ENCODE results near the gene CLCN7. TPM values are rescaled to one million over a fixed set of nuclear protein-coding genes. Genes with fewer than 3 reads are reported as not detected.
A peak's percentile ranks its signal among the peaks of the same experiment; 100 is the strongest.

The CLCN7 gene
- total RNA-seq, 1 experiment from 2014 or later, result 70.0 TPM

- Histone ChIP-seq H3K56ac (ENCODE audit: insufficient read length, low read depth, low read length) (no peak overlapping the region), H4K20me1 (ENCODE audit: control insufficient read depth, insufficient read depth, insufficient read length) (no peaks in the 10 kb centered on the region), H4K5ac (ENCODE audit: insufficient read length, low read depth, low read length) (no peak overlapping the region), H3T11ph (ENCODE audit: low read length) (no peak overlapping the region), H3K14ac (ENCODE audit: insufficient read depth, low read length) (peak overlapping the region; percentile 40), H4K91ac (ENCODE audit: insufficient read length, low read depth, low read length) (no peak overlapping the region), H4K8ac (replicated peaks; ENCODE audit: insufficient read length, low read depth, low read length) (no peak overlapping the region), H3K18ac (ENCODE audit: insufficient read length, low read depth, low read length) (peak overlapping the region; percentile 34), H2AFZ (ENCODE audit: low read length) (no peak overlapping the region), H3K27me3 (ENCODE audit: insufficient read depth, low read length) (no peaks in the 10 kb centered on the region), H3K27ac (ENCODE audit: insufficient read length, low read depth, low read length) (no peak overlapping the region), H2BK5ac (ENCODE audit: insufficient read length, low read length) (no peak overlapping the region), H3K9ac (ENCODE audit: extremely low read depth, insufficient read length, low read length) (peak overlapping the region; percentile 89), H2BK120ac (ENCODE audit: low read depth, low read length, poor library complexity, severe bottlenecking) (no peak overlapping the region), H3K23ac (ENCODE audit: insufficient read length, low read depth, low read length) (no peak overlapping the region), H2AK5ac (ENCODE audit: insufficient read length, low read length) (no peak overlapping the region), H3K9me3 (ENCODE audit: control insufficient read depth, low read depth, low read length) (no peaks in the 10 kb centered on the region), H3K23me2 (ENCODE audit: insufficient read length, low read depth, low read length, poor library complexity, severe bottlenecking) (peaks cover 13% of the 10 kb centered on the region), H3K4me1 (ENCODE audit: insufficient read depth, low read length) (no peaks in the 10 kb centered on the region), H3K4ac (ENCODE audit: low read depth, low read length) (no peak overlapping the region), H3K79me1 (ENCODE audit: insufficient read depth, low read depth, low read length, poor library complexity, severe bottlenecking) (no peaks in the 10 kb centered on the region), H2BK20ac (ENCODE audit: low read depth, low read length, poor library complexity, severe bottlenecking) (no peak overlapping the region), H3K4me2 (ENCODE audit: insufficient read depth, insufficient read length, low read length) (peak overlapping the region; percentile 81), H2BK12ac (ENCODE audit: insufficient read length, low read depth, low read length) (no peak overlapping the region), H3K79me2 (ENCODE audit: insufficient read depth, low read length) (peaks cover 9% of the 10 kb centered on the region; the same call in 1 of the 2 replicates), H2BK15ac (ENCODE audit: low read depth, low read length) (no peak overlapping the region)
- Mint-ChIP-seq H3K4me1 (peaks cover 3 to 13% of the 10 kb centered on the region in 2 experiments; a peak in 3 of 4 replicates), H3K27me3 (ENCODE audit: low read depth) (no peaks in the 10 kb centered on the region), H3K27ac (peak overlapping the region in 2 of 3 experiments; percentile 86 to 96; a peak in 4 of 7 replicates), H3K36me3 (ENCODE audit: insufficient read depth in 1 of 3, low read depth in 3 of 3) (peaks cover 0 to 6% (median 3%) of the 10 kb centered on the region in 3 experiments; a peak in 5 of 7 replicates), H3K4me3 (peak overlapping the region; percentile 88 to 95), H3K9me3 (peaks cover 6 to 10% of the 10 kb centered on the region in 2 experiments; a peak in 4 of 5 replicates)
- DNase-seq, result no peak
- no peak for TF ChIP-seq CTCF (conservative IDR thresholded peaks at IDR 0.05)
- no CpG with 5 or more reads among the region's 22 CpGs for WGBS (ENCODE audit: extremely low coverage, insufficient read length, low lambda C conversion rate)
These were observed 54.7 kb downstream of the CLCN7 start for GRCh38 chr16:1420111-1420539.
